Small intestine (tissue), 7 donors: ENCODE measurements around the gene HDDC3. TPM values are rescaled to one million over a fixed set of nuclear protein-coding genes. Genes with fewer than 3 reads are reported as not detected.

Experiments used
- DNase-seq, 2 donors: peaks; one replicate each; pipeline versions ENCODE4 v3.0.0 to v3.0.0-alpha.2; 2013
- FAIRE-seq: peaks from 2 replicates; lab custom pipeline; 2012; peaks lifted over from hg19 to GRCh38; lab: Jason Lieb, UNC
- H3K27ac ChIP-seq, 3 donors: one replicate each; pipeline ENCODE4 v1.5.1; 2013; ENCODE audit warnings: low read length in 2 of 3, mild to moderate bottlenecking in 2 of 3, control low read depth in 1 of 3, inconsistent platforms in 1 of 3, low read depth in 1 of 3, moderate library complexity in 1 of 3
- H3K27me3 ChIP-seq, 3 donors: one replicate each; pipeline ENCODE4 v1.6.1; 2013; ENCODE audit warnings: low read length in 3 of 3, inconsistent platforms in 1 of 3; ENCODE audit not compliant: control insufficient read depth in 3 of 3, insufficient read depth in 3 of 3
- H3K36me3 ChIP-seq, 3 donors: one replicate each; pipeline ENCODE4 v1.6.1; 2013; ENCODE audit warnings: low read length in 3 of 3, inconsistent platforms in 1 of 3, low read depth in 1 of 3, mild to moderate bottlenecking in 1 of 3, moderate library complexity in 1 of 3; ENCODE audit not compliant: control insufficient read depth in 3 of 3, insufficient read depth in 2 of 3
- H3K4me1 ChIP-seq, 3 donors: one replicate each; pipeline ENCODE4 v1.6.1; 2013; ENCODE audit warnings: low read length in 2 of 3, inconsistent platforms in 1 of 3, low read depth in 1 of 3, mild to moderate bottlenecking in 1 of 3, moderate library complexity in 1 of 3; ENCODE audit not compliant: control insufficient read depth in 3 of 3, insufficient read depth in 2 of 3
- H3K4me3 ChIP-seq, 3 donors: one replicate each; pipeline ENCODE4 v1.5.1; 2013; ENCODE audit warnings: low read length in 3 of 3, control low read depth in 1 of 3, inconsistent platforms in 1 of 3, low read depth in 1 of 3, mild to moderate bottlenecking in 1 of 3, moderate library complexity in 1 of 3
- H3K9me3 ChIP-seq, 2 donors: one replicate each; pipeline ENCODE4 v1.6.1; 2013; ENCODE audit warnings: low read depth in 1 of 2, low read length in 1 of 2; ENCODE audit not compliant: control insufficient read depth in 2 of 2, insufficient read depth in 1 of 2
- WGBS, 3 donors: extraction: QIAGEN DNeasy Blood & Tissue Kit; methylation state at CpG; one replicate each; pipeline ENCODE4 v1.1.7; 2013; 5-methylcytosine and 5-hydroxymethylcytosine counted together
- polyA plus RNA-seq, 4 donors: library from polyadenylated mRNA; stranded (reverse) in 3 of 4; unstranded in 1 of 4; fragments of 200-250 nt in 3 of 4; fragments of 120-200 nt in 1 of 4; gene quantifications; one replicate each; pipeline versions ENCODE4 v1.2.1 to v1.2.3, GENCODE V29; 2013
- donor health status: healthy with polysubstance abuse.
- donor health status: control.
- donor health status: control.
- donor health status: Bipolar disorder and iron deficiency.
- donor health status: healthy.

HDDC3 gene
- polyA plus RNA-seq, 4 donors: 21.1 to 33.0 (median 27.2) TPM

DNA sequence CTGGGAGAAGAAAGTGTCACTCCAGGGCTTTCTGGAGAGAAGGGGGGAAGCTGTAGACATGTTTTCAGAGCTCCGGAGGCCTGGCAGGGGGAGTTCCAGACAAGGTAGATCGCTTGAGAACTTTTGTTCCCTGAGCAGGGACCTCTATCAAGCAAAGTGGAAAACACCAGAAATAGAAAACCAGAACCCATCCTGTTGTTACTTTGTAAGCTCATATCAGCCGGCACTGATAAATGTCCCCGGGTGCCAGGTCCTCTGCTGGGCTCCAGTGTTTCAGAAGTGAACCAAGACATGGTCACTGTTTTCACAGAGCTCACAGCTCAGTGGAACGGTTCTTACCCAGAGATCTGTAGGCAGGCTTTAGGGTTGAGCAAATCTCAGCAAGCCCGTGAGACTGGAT, 13.5 kb downstream of the HDDC3 start:
- no peak for FAIRE-seq
- peaks cover 6 to 73% (median 22%) of the 10 kb centered on the region in 3 donors for H3K36me3 ChIP-seq
- no peak for DNase-seq
- no peak overlapping the region for H3K4me3 ChIP-seq
- H3K4me1 ChIP-seq: no peaks in the 10 kb centered on the region
- no peak overlapping the region for H3K27ac ChIP-seq
- H3K9me3 ChIP-seq: no peaks in the 10 kb centered on the region
- WGBS, 3 donors: 85 to 96% (median 94%) methylated on average over 6 of the region's 6 CpGs
- H3K27me3 ChIP-seq: no peaks in the 10 kb centered on the region

DNA sequence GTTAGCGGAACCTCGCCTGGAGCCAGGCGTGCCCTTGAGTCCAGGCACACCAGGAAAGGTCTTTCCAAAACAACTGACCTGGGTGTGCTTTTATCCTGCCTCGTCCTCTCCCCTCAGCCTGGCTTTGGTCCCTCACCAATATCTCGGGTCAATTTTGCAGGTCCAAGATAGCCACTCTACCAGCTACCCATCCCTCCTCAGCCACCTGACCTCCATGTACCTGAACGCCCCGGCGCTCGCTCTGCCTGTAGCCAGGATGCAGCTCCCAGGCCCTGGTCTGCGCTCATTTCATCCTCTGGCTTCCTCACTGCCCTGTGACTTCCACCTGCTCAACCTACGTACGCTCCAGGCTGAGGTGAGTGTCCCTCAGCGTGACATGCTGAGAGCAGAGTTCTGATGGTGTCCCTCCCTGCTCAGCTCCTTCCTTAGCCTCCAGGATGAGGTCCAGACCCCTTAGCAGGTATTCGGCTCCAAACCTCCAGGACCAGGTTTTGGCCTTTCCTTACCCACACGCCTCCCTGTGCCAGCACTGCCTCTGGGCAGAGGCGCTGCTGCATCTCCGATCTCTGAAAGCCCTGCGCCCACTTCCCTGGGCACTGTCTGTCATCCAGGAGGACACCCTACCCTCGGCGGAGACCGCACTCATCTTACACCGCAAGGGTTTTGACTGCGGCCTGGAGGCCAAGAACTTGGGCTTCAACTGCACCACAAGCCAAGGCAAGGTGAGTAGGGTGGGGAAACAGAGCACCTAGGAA, 14.1 kb downstream of the HDDC3 start:
- Histone ChIP-seq H3K36me3 (peaks cover 7 to 79% (median 22%) of the 10 kb centered on the region in 3 donors), H3K27ac (no peak overlapping the region), H3K4me3 (no peak overlapping the region), H3K9me3 (no peaks in the 10 kb centered on the region), H3K27me3 (no peaks in the 10 kb centered on the region), H3K4me1 (no peaks in the 10 kb centered on the region)
- 93 to 97% (median 97%) methylated on average over 23 of the region's 23 CpGs for WGBS, 3 donors
- DNase-seq (no peak), FAIRE-seq (no peak)

DNA sequence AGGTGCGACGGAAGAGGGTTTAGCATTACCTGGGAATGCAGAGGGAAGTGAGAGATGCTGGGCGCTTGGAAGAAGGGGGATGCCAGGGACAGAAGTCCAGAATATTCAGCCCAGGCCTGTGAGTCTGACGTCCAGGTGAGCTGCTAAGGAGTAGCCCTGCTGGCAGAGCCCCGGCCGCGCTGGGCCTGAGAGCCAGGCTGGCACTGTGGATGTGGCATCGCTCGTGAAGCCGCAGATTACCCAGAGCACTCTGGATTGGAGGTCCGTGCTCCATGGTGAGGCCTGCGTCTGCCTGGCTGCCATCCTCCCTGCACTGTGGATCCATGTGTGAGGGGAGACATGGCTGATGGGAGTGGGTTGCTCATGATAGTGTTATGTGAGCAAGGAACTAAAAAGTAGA, 14.8 kb downstream of the HDDC3 start:
- no peaks in the 10 kb centered on the region for H3K27me3 ChIP-seq
- WGBS, 3 donors: 95 to 97% (median 97%) methylated on average over 12 of the region's 12 CpGs

DNA sequence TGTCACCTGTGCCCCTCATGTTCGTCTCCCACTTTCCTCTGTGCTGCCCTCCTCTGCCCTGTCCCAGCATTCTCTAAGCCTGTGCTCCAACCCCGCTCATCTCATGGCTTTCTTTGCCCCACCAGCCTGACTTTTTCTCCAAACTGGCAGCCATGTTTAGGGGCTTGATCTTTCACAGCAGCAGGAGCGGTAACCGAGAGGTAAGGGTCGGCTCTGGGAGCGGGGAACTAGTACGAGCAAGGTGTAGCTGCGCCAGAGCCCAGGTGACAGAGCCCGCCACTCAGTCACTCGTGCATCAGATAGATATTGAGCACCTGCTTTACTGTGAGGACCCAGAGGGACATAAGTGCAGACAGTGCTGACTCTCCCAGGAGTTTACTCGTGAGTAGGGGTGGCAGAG, 15.9 kb downstream of the HDDC3 start:
- H3K27me3 ChIP-seq: no peaks in the 10 kb centered on the region
- H3K9me3 ChIP-seq: no peaks in the 10 kb centered on the region
- H3K4me3 ChIP-seq: no peak overlapping the region
- no peak for DNase-seq
- H3K36me3 ChIP-seq: peaks cover 13 to 94% (median 32%) of the 10 kb centered on the region in 3 donors
- no peak overlapping the region for H3K27ac ChIP-seq
- no peaks in the 10 kb centered on the region for H3K4me1 ChIP-seq
- WGBS, 3 donors: 88 to 90% (median 90%) methylated on average over 11 of the region's 11 CpGs
- FAIRE-seq: no peak

More for the DNA sequence above, 14.8 kb downstream of the HDDC3 start:
- Histone ChIP-seq H3K4me1 (no peaks in the 10 kb centered on the region), H3K4me3 (no peak overlapping the region), H3K9me3 (no peaks in the 10 kb centered on the region), H3K27ac (no peak overlapping the region), H3K36me3 (peaks cover 13 to 86% (median 27%) of the 10 kb centered on the region in 3 donors)
- FAIRE-seq (no peak), DNase-seq (no peak)

DNA sequence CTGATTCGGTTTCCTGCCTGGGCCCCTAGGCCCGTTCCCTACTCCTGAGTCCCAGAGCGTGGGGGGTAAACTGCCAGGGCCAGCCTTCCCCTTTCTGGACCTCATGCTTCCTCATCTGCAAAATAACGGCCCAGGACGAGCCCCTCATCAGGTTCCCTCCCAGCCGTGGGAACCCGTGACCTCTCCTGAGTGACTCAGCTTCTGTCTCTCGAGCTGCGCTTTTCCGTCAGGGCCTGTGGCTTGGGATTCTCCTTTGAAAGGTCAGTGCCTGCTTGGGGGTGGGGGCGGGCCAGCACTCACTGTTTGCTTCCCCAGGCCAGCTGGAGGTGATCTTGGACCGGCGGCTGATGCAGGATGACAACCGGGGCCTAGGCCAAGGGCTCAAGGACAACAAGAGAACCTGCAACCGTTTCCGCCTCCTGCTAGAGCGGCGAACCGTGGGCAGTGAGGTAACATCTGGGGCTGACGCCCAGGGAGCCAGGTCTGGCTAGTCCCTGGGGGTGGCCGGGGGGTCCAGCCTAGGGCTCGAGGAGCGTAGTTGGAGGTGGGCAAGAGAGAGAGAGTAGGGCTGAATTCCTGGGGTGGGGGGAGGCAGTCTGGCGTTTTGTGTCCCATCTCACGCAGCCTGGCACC, 16.4 kb downstream of the HDDC3 start:
- no peak for DNase-seq
- WGBS, 3 donors: 78 to 90% (median 84%) methylated on average over 25 of the region's 25 CpGs
- H3K27ac ChIP-seq: no peak overlapping the region

DNA sequence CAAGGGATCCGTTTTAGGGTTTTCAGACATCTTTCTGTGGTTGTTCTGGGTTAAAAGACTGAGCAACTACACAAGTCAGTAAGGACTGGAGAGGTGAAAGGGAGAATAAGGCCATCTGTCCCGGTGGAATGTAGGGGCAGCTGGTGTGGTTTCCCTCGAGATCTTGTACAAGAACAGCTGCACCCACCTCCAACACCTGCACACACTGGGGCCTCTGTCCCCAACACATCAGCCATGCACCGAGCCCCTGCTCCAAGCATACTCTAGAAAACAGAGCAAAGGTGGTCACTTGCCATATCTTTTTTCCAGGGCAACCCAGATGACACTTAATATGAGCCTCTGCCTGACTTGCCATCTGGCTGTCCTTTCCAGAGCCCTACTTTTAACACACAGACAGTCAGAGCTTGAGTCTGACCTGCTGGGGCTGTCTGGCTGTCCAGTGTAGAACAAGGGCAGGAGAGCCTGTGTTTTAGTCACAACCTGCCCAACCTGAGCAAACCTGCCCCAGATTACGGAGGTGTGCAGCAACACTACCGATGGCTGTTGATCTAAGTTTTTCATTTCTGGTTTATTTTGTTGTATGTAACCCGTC, 17.0 kb downstream of the HDDC3 start:
- H3K27ac ChIP-seq: no peak overlapping the region
- H3K4me3 ChIP-seq: no peak overlapping the region
- peaks cover 15 to 99% (median 34%) of the 10 kb centered on the region in 3 donors for H3K36me3 ChIP-seq
- FAIRE-seq (no peak), DNase-seq (no peak)
- H3K4me1 ChIP-seq: no peaks in the 10 kb centered on the region
- H3K9me3 ChIP-seq: no peaks in the 10 kb centered on the region
- 80 to 83% (median 82%) methylated on average over 7 of the region's 7 CpGs for WGBS, 3 donors
- no peaks in the 10 kb centered on the region for H3K27me3 ChIP-seq

More for the DNA sequence above, 16.4 kb downstream of the HDDC3 start:
- H3K4me1 ChIP-seq: no peaks in the 10 kb centered on the region
- no peaks in the 10 kb centered on the region for H3K9me3 ChIP-seq
- peaks cover 13 to 96% (median 30%) of the 10 kb centered on the region in 3 donors for H3K36me3 ChIP-seq
- H3K4me3 ChIP-seq: no peak overlapping the region
- no peak for FAIRE-seq
- no peaks in the 10 kb centered on the region for H3K27me3 ChIP-seq

DNA sequence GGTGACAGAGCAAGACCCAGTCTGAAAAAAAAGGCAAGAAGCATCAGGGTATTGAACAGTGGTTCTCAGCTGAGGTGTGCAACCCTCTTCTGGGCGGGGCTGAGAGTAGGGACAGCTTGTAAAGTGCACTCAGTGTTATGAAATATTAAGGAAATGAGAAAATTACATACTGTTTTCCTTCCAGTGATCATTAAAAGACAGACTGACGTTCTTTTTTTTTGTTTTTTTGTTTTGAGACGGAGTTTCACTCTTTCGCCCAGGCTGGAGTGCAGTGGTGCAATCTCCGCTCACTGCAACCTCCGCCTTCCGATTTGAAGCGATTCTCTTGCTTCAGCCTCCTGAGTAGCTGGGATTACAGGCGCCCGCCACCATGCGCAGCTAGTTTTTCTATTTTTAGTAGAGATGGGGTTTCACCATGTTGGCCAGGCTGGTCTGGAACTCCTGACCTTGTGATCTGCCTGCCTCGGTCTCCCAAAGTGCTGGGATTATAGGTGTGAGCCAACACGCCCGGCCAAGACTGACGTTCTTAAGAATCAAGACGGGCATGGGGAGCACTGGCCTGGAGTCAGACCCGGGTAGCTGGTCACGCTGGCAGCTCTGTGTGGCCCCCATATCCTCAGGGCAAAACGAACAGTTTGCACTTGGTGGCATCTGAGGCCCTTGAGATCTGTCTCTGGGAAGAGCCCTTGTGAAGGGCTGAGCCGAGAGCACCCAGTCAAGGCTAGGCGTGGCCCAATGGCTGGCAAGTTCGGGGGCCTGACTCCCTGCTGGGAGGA, 17.9 kb downstream of the HDDC3 start:
- no peak for FAIRE-seq
- no peak for DNase-seq

DNA sequence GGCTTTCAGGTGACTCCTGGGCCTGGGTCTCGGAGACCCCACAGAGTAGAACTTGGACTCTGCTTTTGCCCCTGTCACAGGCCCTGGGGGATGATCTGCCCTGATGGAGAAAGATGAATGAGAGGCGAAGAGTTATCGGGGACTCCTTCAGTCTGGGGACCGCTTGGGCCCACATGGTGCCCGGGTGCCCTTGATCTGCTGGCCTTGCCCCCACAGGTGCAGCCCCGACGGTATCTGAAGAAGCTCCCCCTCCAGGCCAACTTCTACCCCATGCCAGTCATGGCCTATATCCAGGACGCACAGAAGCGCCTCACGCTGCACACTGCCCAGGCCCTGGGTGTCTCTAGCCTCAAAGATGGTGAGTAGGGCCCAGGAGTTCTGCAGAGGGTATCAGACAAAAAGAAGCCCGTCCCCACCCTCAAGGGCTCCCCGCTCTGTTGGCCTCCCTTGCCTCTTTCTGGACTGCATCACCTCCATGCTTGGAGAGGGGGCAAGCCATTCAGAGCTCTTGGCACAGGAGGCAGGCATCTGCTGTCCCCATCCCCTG, 18.9 kb downstream of the HDDC3 start:
- Histone ChIP-seq H3K36me3 (peaks cover 9 to 98% (median 34%) of the 10 kb centered on the region in 3 donors), H3K27me3 (no peaks in the 10 kb centered on the region), H3K4me1 (no peaks in the 10 kb centered on the region), H3K27ac (no peak overlapping the region), H3K9me3 (no peaks in the 10 kb centered on the region), H3K4me3 (no peak overlapping the region)
- FAIRE-seq (no peak), DNase-seq (no peak)
- WGBS, 3 donors: 91 to 95% (median 93%) methylated on average over 12 of the region's 12 CpGs

More for the DNA sequence above, 17.9 kb downstream of the HDDC3 start:
- no peaks in the 10 kb centered on the region for H3K9me3 ChIP-seq
- WGBS, 3 donors: 92 to 93% (median 92%) methylated on average over 22 of the region's 22 CpGs
- H3K27ac ChIP-seq: peak overlapping the region in 1 of 3 donors; percentile 11
- H3K27me3 ChIP-seq: no peaks in the 10 kb centered on the region
- no peaks in the 10 kb centered on the region for H3K4me1 ChIP-seq
- H3K36me3 ChIP-seq: peaks cover 12 to 99% (median 33%) of the 10 kb centered on the region in 3 donors
- no peak overlapping the region for H3K4me3 ChIP-seq
